HL-60 (cell line): Measurements from ENCODE around the gene ENOSF1.

Source experiments
- DNase-seq, 2 experiments: peaks; one replicate each; pipeline ENCODE4 v3.0.0-alpha.2; 2010 to 2020; ENCODE audit warnings: low read depth in 1 of 2, low spot score in 1 of 2
- H3K27ac ChIP-seq: fragments of 250-450 bp; sonication (Bioruptor Pico); replicated peaks from 2 replicates; pipeline ENCODE4 v1.5.1; 2020; ENCODE audit warnings: mild to moderate bottlenecking, moderate library complexity
- H3K27me3 ChIP-seq: fragments of 250-450 bp; sonication (Bioruptor Pico); 2 replicates; pipeline ENCODE4 v1.5.1; 2021; ENCODE audit warnings: mild to moderate bottlenecking, moderate library complexity; ENCODE audit not compliant: insufficient read depth, poor library complexity, severe bottlenecking
- H3K4me3 ChIP-seq: replicated peaks from 2 replicates; pipeline ENCODE4 v1.5.1; 2011; ENCODE audit warnings: mild to moderate bottlenecking, control low read depth, low read length; ENCODE audit not compliant: insufficient read depth
- GABPA ChIP-seq: IDR thresholded peaks from 2 replicates; pipeline ENCODE4 v1.6.1; 2012; ENCODE audit warnings: low read depth
- POLR2AphosphoS5 ChIP-seq: IDR thresholded peaks from 2 replicates; pipeline ENCODE4 v1.6.1; 2012; ENCODE audit warnings: low read depth
- SPI1 ChIP-seq: IDR thresholded peaks from 2 replicates; pipeline ENCODE4 v1.6.1; 2012; ENCODE audit warnings: low read depth, mild to moderate bottlenecking, borderline replicate concordance
- TF ChIP-seq, protein P1 (sequence below): IDR thresholded peaks from 2 replicates; pipeline ENCODE4 v1.6.1; 2012; ENCODE audit warnings: low read depth; ENCODE audit not compliant: insufficient replicate concordance
- TF ChIP-seq, protein P2 (sequence below): IDR thresholded peaks from one replicate; pipeline ENCODE4 v1.5.1; 2011; ENCODE audit warnings: low read length, control low read depth, inconsistent platforms; ENCODE audit not compliant: insufficient read depth

ENOSF1 gene

DNA sequence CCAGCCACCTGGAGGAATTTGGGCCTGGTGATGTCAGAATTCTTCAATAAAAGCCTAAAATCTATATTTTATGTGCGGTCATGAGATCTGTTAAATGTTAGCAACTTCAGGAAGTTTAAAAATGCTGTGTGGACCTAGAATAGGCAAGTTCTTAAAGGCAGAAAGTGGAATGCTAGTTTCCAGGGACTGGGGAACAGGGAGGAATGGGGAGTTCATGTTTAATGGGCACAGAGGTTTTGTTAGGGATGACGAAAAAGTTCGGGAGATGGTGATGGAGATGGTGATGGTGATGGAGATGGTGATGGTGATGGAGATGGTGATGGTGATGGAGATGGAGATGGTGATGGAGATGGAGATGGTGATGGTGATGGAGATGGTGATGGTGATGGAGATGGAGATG, 45.8 kb downstream of the ENOSF1 start:
- Histone ChIP-seq H3K27ac (no peak overlapping the region), H3K27me3 (no peaks in the 10 kb centered on the region), H3K4me3 (no peak overlapping the region)
- no peak for DNase-seq
- TF ChIP-seq SPI1 (no peak), GABPA (no peak), POLR2AphosphoS5 (0 out of 2 replicates have a peak, but pooled peaks have one; percentile 3)
- TF ChIP-seq, protein P1, sequence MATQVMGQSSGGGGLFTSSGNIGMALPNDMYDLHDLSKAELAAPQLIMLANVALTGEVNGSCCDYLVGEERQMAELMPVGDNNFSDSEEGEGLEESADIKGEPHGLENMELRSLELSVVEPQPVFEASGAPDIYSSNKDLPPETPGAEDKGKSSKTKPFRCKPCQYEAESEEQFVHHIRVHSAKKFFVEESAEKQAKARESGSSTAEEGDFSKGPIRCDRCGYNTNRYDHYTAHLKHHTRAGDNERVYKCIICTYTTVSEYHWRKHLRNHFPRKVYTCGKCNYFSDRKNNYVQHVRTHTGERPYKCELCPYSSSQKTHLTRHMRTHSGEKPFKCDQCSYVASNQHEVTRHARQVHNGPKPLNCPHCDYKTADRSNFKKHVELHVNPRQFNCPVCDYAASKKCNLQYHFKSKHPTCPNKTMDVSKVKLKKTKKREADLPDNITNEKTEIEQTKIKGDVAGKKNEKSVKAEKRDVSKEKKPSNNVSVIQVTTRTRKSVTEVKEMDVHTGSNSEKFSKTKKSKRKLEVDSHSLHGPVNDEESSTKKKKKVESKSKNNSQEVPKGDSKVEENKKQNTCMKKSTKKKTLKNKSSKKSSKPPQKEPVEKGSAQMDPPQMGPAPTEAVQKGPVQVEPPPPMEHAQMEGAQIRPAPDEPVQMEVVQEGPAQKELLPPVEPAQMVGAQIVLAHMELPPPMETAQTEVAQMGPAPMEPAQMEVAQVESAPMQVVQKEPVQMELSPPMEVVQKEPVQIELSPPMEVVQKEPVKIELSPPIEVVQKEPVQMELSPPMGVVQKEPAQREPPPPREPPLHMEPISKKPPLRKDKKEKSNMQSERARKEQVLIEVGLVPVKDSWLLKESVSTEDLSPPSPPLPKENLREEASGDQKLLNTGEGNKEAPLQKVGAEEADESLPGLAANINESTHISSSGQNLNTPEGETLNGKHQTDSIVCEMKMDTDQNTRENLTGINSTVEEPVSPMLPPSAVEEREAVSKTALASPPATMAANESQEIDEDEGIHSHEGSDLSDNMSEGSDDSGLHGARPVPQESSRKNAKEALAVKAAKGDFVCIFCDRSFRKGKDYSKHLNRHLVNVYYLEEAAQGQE: no peak
- TF ChIP-seq, protein P2, sequence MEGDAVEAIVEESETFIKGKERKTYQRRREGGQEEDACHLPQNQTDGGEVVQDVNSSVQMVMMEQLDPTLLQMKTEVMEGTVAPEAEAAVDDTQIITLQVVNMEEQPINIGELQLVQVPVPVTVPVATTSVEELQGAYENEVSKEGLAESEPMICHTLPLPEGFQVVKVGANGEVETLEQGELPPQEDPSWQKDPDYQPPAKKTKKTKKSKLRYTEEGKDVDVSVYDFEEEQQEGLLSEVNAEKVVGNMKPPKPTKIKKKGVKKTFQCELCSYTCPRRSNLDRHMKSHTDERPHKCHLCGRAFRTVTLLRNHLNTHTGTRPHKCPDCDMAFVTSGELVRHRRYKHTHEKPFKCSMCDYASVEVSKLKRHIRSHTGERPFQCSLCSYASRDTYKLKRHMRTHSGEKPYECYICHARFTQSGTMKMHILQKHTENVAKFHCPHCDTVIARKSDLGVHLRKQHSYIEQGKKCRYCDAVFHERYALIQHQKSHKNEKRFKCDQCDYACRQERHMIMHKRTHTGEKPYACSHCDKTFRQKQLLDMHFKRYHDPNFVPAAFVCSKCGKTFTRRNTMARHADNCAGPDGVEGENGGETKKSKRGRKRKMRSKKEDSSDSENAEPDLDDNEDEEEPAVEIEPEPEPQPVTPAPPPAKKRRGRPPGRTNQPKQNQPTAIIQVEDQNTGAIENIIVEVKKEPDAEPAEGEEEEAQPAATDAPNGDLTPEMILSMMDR: no peak

DNA sequence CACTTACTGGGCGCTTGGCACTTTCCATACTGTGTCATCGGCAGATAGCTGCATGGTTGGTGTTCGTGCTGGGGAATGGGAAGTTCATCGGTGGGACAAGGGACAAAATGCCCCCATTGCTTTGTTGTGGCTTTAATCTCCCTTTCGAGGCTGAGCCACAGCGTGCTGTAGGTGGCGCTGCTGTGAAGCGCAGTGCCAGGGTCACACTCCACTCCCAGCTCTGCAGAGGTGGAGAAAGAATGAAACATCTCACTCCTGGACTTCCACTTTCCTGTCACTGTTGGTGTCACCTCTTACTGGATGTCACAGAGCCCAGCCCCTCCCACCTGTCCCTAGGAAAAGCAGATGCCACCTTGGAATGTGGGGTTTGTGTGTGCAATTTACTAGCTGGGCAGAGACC, 46.3 kb downstream of the ENOSF1 start:
- no peak for DNase-seq
- TF ChIP-seq, protein P2: peak; percentile 22
- TF ChIP-seq SPI1 (no peak), GABPA (no peak), POLR2AphosphoS5 (0 out of 2 replicates have a peak, but pooled peaks have one; percentile 20)
- TF ChIP-seq, protein P1: no peak

DNA sequence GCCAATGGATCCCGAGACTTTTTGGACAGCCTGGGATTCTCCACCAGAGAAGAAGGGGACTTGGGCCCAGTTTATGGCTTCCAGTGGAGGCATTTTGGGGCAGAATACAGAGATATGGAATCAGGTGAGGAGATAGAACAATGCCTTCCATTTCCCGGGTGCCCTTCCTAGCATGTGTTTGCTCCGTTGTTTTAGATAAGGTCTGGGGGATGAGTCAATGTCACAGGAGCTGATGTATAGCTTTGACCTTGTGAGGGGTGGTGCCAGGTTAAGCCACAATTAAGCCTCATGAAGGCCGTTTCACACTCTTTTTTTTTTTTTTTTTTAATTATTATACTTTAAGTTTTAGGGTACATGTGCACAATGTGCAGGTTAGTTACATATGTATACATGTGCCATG, 50.2 kb downstream of the ENOSF1 start:
- TF ChIP-seq SPI1 (no peak), POLR2AphosphoS5 (no peak), GABPA (no peak)
- TF ChIP-seq, protein P2: no peak
- TF ChIP-seq, protein P1: no peak
- no peaks in the 10 kb centered on the region for H3K27me3 ChIP-seq
- H3K4me3 ChIP-seq: no peak overlapping the region
- no peak for DNase-seq
- no peak overlapping the region for H3K27ac ChIP-seq

More for the DNA sequence above, 46.3 kb downstream of the ENOSF1 start:
- H3K27ac ChIP-seq: no peak overlapping the region
- no peaks in the 10 kb centered on the region for H3K27me3 ChIP-seq
- no peak overlapping the region for H3K4me3 ChIP-seq
